Ovary (tissue), 9 donors: ENCODE data around the gene OTUD7B. TPM values are rescaled to one million over a fixed set of nuclear protein-coding genes. Genes with fewer than 3 reads are reported as not detected.

ENCODE experiments used
- DNase-seq, 5 donors: peaks; one replicate each; pipeline ENCODE4 v3.0.0-alpha.2; 2019 to 2020
- H3K27ac ChIP-seq, 2 donors: fragments of 200-600 bp; one replicate each; pipeline versions ENCODE4 v1.5.1 to v1.8.0; 2019 to 2022
- H3K27me3 ChIP-seq: fragments of 200-600 bp; one replicate; pipeline ENCODE4 v1.8.0; 2022
- H3K36me3 ChIP-seq: fragments of 200-600 bp; sonication (generic); one replicate; pipeline ENCODE4 v1.5.1; 2019
- H3K4me1 ChIP-seq: one replicate; pipeline ENCODE4 v1.8.1; 2013; ENCODE audit warnings: mild to moderate bottlenecking, moderate library complexity; ENCODE audit not compliant: insufficient read depth
- H3K4me3 ChIP-seq: fragments of 200-600 bp; sonication (generic); one replicate; pipeline ENCODE4 v1.5.1; 2017
- H3K9me3 ChIP-seq, 2 donors: fragments of 200-600 bp in 1 of 2; sonication (generic) in 1 of 2; one replicate each; pipeline versions ENCODE4 v1.5.1 to v1.8.1; 2013 to 2019; ENCODE audit warnings: mild to moderate bottlenecking in 1 of 2, moderate library complexity in 1 of 2
- CTCF ChIP-seq, 3 donors: fragments of 450-650 bp in 2 of 3; fragments of 200-600 bp in 1 of 3; IDR thresholded peaks; one replicate each; pipeline versions ENCODE4 v1.5.1 to v1.8.0; 2016 to 2022; ENCODE audit warnings: antibody characterized with exemption in 3 of 3, mild to moderate bottlenecking in 1 of 3
- EP300 ChIP-seq: sonication (generic); formaldehyde crosslinking; IDR thresholded peaks from one replicate; pipeline ENCODE4 v1.6.1; 2017; ENCODE audit warnings: antibody characterized with exemption
- POLR2A ChIP-seq: fragments of 450-650 bp; IDR thresholded peaks from one replicate; pipeline ENCODE4 v1.6.1; 2017; ENCODE audit warnings: antibody characterized with exemption, mild to moderate bottlenecking, moderate library complexity
- WGBS, 3 donors: extraction: QIAGEN DNeasy Blood & Tissue Kit in 1 of 3; methylation state at CpG; one replicate each; pipeline versions ENCODE4 v1.1.5 to v1.1.7; 2013 to 2017; 5-methylcytosine and 5-hydroxymethylcytosine counted together
- intact Hi-C, 4 donors: fragments of 100-400 bp; cut with DNase I; formaldehyde crosslinking; loops; one replicate each; pipeline versions ENCODE4 v1.11.0 to v1.15.1; 2022 to 2023
- polyA plus RNA-seq, 2 donors: library from polyadenylated mRNA; stranded (reverse); fragments of 200-250 nt in 1 of 2; fragments of 350-450 nt in 1 of 2; fragmentation: Illumina TruSeq in 1 of 2; extraction: RNeasy Lipid Tissue Mini Kit (QIAGEN cat#74804) in 1 of 2; gene quantifications; one replicate each; pipeline ENCODE4 v1.2.3, GENCODE V29; 2013 to 2014
- total RNA-seq, 7 donors: library from RNA; depleted of rRNA in 2 of 7; stranded (reverse); fragments of >200 nt in 2 of 7; fragmentation: NEBNext Ultra II Directional in 3 of 7; extraction: Animal tissue kit (Norgen Biotek cat#: 25700) in 3 of 7; gene quantifications; one replicate each; pipeline versions ENCODE4 v1.1.0 to v1.2.4, GENCODE V29; 2016 to 2023
- donor health status: DM: no; HTN: no; CAD: no; lungs with moderate emphysema.
- donor health status: DM: no; HTN: no; CAD: no.
- donor health status: Bipolar disorder and iron deficiency.
- donor health status: DM: yes; HTN: yes; CAD: no.
- donor health status: DM: no; HTN: no; CAD: no.
- donor health status: DM: yes; HTN: yes; CAD: no.

OTUD7B gene
- total and polyA plus RNA-seq, 9 donors = 9.4 to 40.1 (median 28.8) TPM

DNA sequence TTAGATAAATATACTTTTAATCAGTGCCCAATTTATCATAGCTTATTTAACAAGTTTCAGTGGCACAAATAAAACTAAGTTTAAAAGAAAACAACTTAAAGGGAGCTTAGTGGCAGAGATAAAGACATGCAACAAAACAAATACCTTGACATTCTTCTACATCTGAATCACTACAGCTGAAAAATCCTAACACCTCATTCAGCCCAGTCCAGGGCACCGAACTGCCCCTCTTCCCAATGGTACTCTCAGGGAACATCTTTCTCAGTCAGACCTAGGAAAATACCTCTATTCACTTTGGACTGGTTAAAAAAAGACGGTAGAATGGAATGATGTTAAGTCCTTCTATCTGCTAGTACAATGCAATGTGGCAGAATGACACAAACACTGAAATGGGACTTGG lies 8.3 kb downstream of the OTUD7B start:
- Histone ChIP-seq H3K4me3 (no peak overlapping the region), H3K27me3 (no peaks in the 10 kb centered on the region), H3K27ac (no peak overlapping the region), H3K4me1 (peaks cover 11% of the 10 kb centered on the region), H3K9me3 (no peaks in the 10 kb centered on the region), H3K36me3 (no peaks in the 10 kb centered on the region)
- intact Hi-C loops = loop anchor here in 1 of 4 donors (10.0 kb wide), 1 partner anchor 53 kb away; no protein-coding TSS in a partner anchor
- DNase-seq = no peak
- TF ChIP-seq CTCF (IDR thresholded peaks at IDR 0.05) (no peak), EP300 (no peak), POLR2A (no peak)
- 58 to 74% (median 72%) methylated on average over 2 of the region's 2 CpGs for WGBS, 3 donors

DNA sequence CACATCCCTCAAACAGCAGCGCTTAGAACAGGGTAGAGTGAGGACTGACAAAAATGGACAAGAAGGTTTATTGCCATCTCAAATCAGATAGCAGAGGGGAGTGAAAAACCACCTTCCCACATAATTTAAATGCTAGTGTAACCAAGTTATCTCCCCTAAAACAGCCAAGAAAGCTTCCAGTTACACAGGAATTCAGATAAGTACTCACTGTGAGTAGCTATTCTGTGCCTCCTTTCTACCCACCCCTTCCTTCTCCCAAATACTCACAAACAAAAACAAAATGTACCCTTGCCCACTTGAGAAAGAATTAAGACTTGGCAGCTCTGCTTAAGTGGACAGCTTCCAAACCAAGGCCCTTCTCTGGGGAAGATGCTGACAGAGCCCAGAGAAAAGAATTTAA lies 9.1 kb downstream of the OTUD7B start:
- TF ChIP-seq EP300 (no peak), CTCF (IDR thresholded peaks at IDR 0.05) (no peak)
- peaks cover 7% of the 10 kb centered on the region for H3K4me1 ChIP-seq
- intact Hi-C loops = loop anchor here in 1 of 4 donors (10.0 kb wide), 1 partner anchor 53 kb away; no protein-coding TSS in a partner anchor
- H3K36me3 ChIP-seq = no peaks in the 10 kb centered on the region
- no peak for DNase-seq
- no peaks in the 10 kb centered on the region for H3K27me3 ChIP-seq
- no peaks in the 10 kb centered on the region for H3K9me3 ChIP-seq
- H3K27ac ChIP-seq = no peak overlapping the region
- no peak overlapping the region for H3K4me3 ChIP-seq
- WGBS, 3 donors = 73 to 84% (median 78%) methylated on average over 1 of the region's 1 CpG

GRCh38 chr1:149997585-149998262 lies 12.8 kb downstream of the OTUD7B start:
- intact Hi-C loops = no loop called here
- Histone ChIP-seq H3K4me1 (peaks cover 12% of the 10 kb centered on the region), H3K27ac (no peak overlapping the region), H3K36me3 (no peaks in the 10 kb centered on the region), H3K27me3 (no peaks in the 10 kb centered on the region), H3K9me3 (no peaks in the 10 kb centered on the region), H3K4me3 (no peak overlapping the region)
- DNase-seq = no peak
- TF ChIP-seq POLR2A (no peak), CTCF (IDR thresholded peaks at IDR 0.05) (no peak), EP300 (no peak)
- 87 to 89% (median 88%) methylated on average over 6 of the region's 6 CpGs for WGBS, 3 donors

DNA sequence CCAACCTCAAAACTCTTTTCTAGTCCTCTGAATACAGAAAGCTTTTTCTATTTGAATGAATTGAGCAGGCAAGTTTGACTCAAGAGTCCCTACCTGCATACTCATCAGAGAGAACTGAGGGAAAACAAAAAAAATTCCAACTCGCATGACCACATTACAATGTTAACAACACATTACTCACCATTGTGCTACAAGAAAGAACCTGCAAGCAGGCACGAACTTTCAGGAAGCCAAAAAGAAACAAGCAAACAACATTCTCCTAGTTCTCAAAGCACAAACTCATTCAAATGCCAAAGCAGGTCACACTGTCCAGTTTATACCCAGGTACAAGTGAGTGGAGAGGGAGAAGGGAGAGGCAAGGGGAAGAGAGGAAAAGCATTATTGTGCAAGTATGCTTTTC lies 14.6 kb downstream of the OTUD7B start:
- TF ChIP-seq POLR2A (no peak), EP300 (no peak), CTCF (IDR thresholded peaks at IDR 0.05) (no peak)
- H3K4me3 ChIP-seq = no peak overlapping the region
- no peaks in the 10 kb centered on the region for H3K9me3 ChIP-seq
- H3K27me3 ChIP-seq = no peaks in the 10 kb centered on the region
- WGBS, 3 donors = 52 to 67% (median 52%) methylated on average over 2 of the region's 2 CpGs
- no peak for DNase-seq
- intact Hi-C loops = no loop called here
- H3K36me3 ChIP-seq = no peaks in the 10 kb centered on the region
- H3K4me1 ChIP-seq = peaks cover 5% of the 10 kb centered on the region
- no peak overlapping the region for H3K27ac ChIP-seq
